GM23338 (cell line): ENCODE measurements around the gene PDE5A. TPM values are rescaled to one million over a fixed set of nuclear protein-coding genes. Genes with fewer than 3 reads are reported as not detected.

ENCODE experiments used
- ATAC-seq: fragments of 200-7000 bp; cut with Tn5 transposase; 3 replicates; pipeline ENCODE4 v1.9.1; 2020
- DNase-seq: peaks from one replicate; pipeline ENCODE4 v3.0.0-alpha.2; 2015; ENCODE audit warnings: low spot score
- H2AFZ ChIP-seq: fragments of 200-600 bp; sonication (generic); 2 replicates; pipeline ENCODE4 v1.8.0; 2016; ENCODE audit warnings: antibody characterized with exemption, mild to moderate bottlenecking, moderate library complexity
- H3F3A ChIP-seq: fragments of 200-600 bp; sonication (generic); replicated peaks from 2 replicates; pipeline ENCODE4 v1.8.0; 2017; ENCODE audit warnings: antibody characterized with exemption, mixed run types, low read depth
- H3K27ac ChIP-seq: fragments of 200-600 bp; sonication (generic); 2 replicates; pipeline ENCODE4 v1.6.1; 2016; ENCODE audit warnings: low read depth
- H3K27me3 ChIP-seq: fragments of 200-600 bp; sonication (generic); 2 replicates; pipeline ENCODE4 v1.8.0; 2016; ENCODE audit warnings: mild to moderate bottlenecking, mixed run types, moderate library complexity; ENCODE audit not compliant: insufficient read depth
- H3K36me3 ChIP-seq: fragments of 200-600 bp; sonication (generic); 2 replicates; pipeline ENCODE4 v1.8.0; 2016; ENCODE audit warnings: mild to moderate bottlenecking; ENCODE audit not compliant: insufficient read depth
- H3K4me1 ChIP-seq: fragments of 200-600 bp; sonication (generic); 2 replicates; pipeline ENCODE4 v1.8.0; 2016; ENCODE audit warnings: mild to moderate bottlenecking, moderate library complexity; ENCODE audit not compliant: insufficient read depth
- H3K4me2 ChIP-seq: fragments of 200-600 bp; sonication (generic); 2 replicates; pipeline ENCODE4 v1.7.1; 2017; ENCODE audit warnings: mixed run types
- H3K4me3 ChIP-seq: fragments of 200-600 bp; sonication (generic); 2 replicates; pipeline ENCODE4 v1.6.1; 2016; ENCODE audit warnings: mixed run types
- H3K79me2 ChIP-seq: fragments of 200-600 bp; sonication (generic); replicated peaks from 2 replicates; pipeline ENCODE4 v1.8.0; 2017; ENCODE audit warnings: mild to moderate bottlenecking; ENCODE audit not compliant: insufficient read depth
- H3K9me2 ChIP-seq: fragments of 200-600 bp; sonication (generic); 2 replicates; pipeline ENCODE4 v1.8.0; 2017; ENCODE audit not compliant: insufficient read depth
- H4K20me1 ChIP-seq: fragments of 200-600 bp; sonication (generic); replicated peaks from 2 replicates; pipeline ENCODE4 v1.8.0; 2017; ENCODE audit warnings: mild to moderate bottlenecking; ENCODE audit not compliant: insufficient read depth
- H3K27ac Mint-ChIP-seq: 2 replicates; pipeline ENCODE4 v1.8.0; 2020; ENCODE audit warnings: inconsistent platforms, mild to moderate bottlenecking, moderate library complexity, mixed read lengths
- H3K27me3 Mint-ChIP-seq: 3 replicates; pipeline ENCODE4 v1.8.0; 2022; ENCODE audit warnings: low read depth, mild to moderate bottlenecking, moderate library complexity, mixed read lengths, inconsistent platforms; ENCODE audit not compliant: insufficient read depth, poor library complexity
- H3K36me3 Mint-ChIP-seq: 3 replicates; pipeline ENCODE4 v1.8.0; 2021; ENCODE audit warnings: low read depth, mild to moderate bottlenecking, inconsistent platforms, moderate library complexity, mixed read lengths
- H3K4me1 Mint-ChIP-seq: 3 replicates; pipeline ENCODE4 v1.8.0; 2020; ENCODE audit warnings: mild to moderate bottlenecking, inconsistent platforms, mixed read lengths
- H3K4me3 Mint-ChIP-seq: 3 replicates; pipeline ENCODE4 v1.8.0; 2021; ENCODE audit warnings: moderate library complexity, mild to moderate bottlenecking, inconsistent platforms, mixed read lengths
- H3K9me3 Mint-ChIP-seq: 3 replicates; pipeline ENCODE4 v1.8.0; 2020; ENCODE audit warnings: moderate library complexity, mild to moderate bottlenecking, inconsistent platforms, mixed read lengths
- CREB1 ChIP-seq: fragments of 250-450 bp; sonication (Bioruptor Pico); IDR thresholded peaks from 2 replicates; pipeline ENCODE4 v1.5.0; 2020; ENCODE audit warnings: low read depth, mild to moderate bottlenecking, moderate library complexity
- EZH2 ChIP-seq: fragments of 200-600 bp; sonication (generic); IDR thresholded peaks from one replicate; pipeline ENCODE4 v1.8.0; 2017; ENCODE audit warnings: antibody characterized with exemption, mild to moderate bottlenecking, low read depth; ENCODE audit not compliant: unreplicated experiment
- NANOG ChIP-seq: IDR thresholded peaks from 2 replicates; pipeline ENCODE4 v1.6.1; 2016; ENCODE audit warnings: antibody characterized with exemption, borderline replicate concordance
- POLR2AphosphoS5 ChIP-seq: IDR thresholded peaks from 2 replicates; pipeline ENCODE4 v1.6.1; 2016; ENCODE audit warnings: antibody characterized with exemption, low read depth
- REST ChIP-seq: IDR thresholded peaks from one replicate; pipeline ENCODE4 v1.6.1; 2018; ENCODE audit warnings: antibody characterized with exemption; ENCODE audit not compliant: unreplicated experiment
- STAT1 ChIP-seq: IDR thresholded peaks from one replicate; pipeline ENCODE4 v1.6.1; 2016; ENCODE audit warnings: antibody characterized with exemption; ENCODE audit not compliant: unreplicated experiment
- ZNF114 ChIP-seq: fragments of 250-450 bp; sonication (Bioruptor Pico); IDR thresholded peaks from 2 replicates; pipeline ENCODE4 v1.5.0; 2020; ENCODE audit warnings: mild to moderate bottlenecking, moderate library complexity
- ZNF331 ChIP-seq: fragments of 250-450 bp; sonication (Bioruptor Pico); IDR thresholded peaks from 2 replicates; pipeline ENCODE4 v1.5.0; 2020; ENCODE audit warnings: low read depth, mild to moderate bottlenecking, moderate library complexity
- polyA plus RNA-seq: library from polyadenylated mRNA; unstranded; fragments of >200 nt; fragmentation: Nextera tagmentation; extraction: Ambion mirVana; gene quantifications from 2 replicates; pipeline ENCODE4 v1.2.1, GENCODE V29; 2016
- total RNA-seq: library from RNA; depleted of rRNA; stranded (reverse); fragments of >200 nt; shearing (Covaris generic); gene quantifications from 2 replicates; pipeline ENCODE4 v1.2.3, GENCODE V29; 2014

Gene PDE5A
- total and polyA plus RNA-seq, 2 experiments from 2014 or later = 15.0 to 22.6 TPM

DNA sequence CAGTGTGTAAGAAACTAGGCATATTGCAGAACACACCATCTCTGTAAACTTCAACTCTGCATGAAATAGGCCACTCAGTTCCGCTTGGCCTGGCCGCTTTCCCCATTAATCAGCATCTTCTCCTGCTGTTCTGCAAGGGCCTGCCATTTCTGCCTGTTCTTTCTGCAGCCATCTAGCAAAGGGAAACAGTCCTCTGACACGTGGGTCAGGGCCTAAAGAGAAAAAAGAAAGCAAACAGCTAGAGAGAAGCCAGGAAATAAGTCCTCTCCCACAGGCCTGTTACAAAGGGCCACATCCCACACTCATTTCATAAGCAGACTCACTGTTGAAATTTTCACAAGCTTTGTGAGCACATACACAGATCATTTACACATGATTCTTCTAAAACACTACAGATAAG is 130.1 kb downstream of the PDE5A start (continued):
- TF ChIP-seq REST = no peak

- peaks cover 19% of the 10 kb centered on the region; the same call in 1 of the 2 replicates for H3K36me3 ChIP-seq
- no peaks in the 10 kb centered on the region for H3K27me3 ChIP-seq
- DNase-seq (no peak), ATAC-seq (no peak)
- no peak overlapping the region for H3K4me3 ChIP-seq
- no peaks in the 10 kb centered on the region for H3K79me2 ChIP-seq
- Mint-ChIP-seq H3K27ac (no peak overlapping the region), H3K4me3 (no peak overlapping the region), H3K36me3 (peaks cover 22% of the 10 kb centered on the region; the same call in 2 of the 3 replicates), H3K4me1 (peaks cover 2% of the 10 kb centered on the region; the same call in 1 of the 3 replicates), H3K27me3 (no peaks in the 10 kb centered on the region), H3K9me3 (no peaks in the 10 kb centered on the region)
- H4K20me1 ChIP-seq = no peaks in the 10 kb centered on the region
- no peaks in the 10 kb centered on the region for H3F3A ChIP-seq
- H3K4me1 ChIP-seq = no peaks in the 10 kb centered on the region
- no peak overlapping the region for H2AFZ ChIP-seq
- H3K4me2 ChIP-seq = no peak overlapping the region
- TF ChIP-seq ZNF114 (CRISPR knock-in tag) (no peak), CREB1 (no peak), POLR2AphosphoS5 (no peak), REST (no peak), NANOG (no peak), EZH2 (no peak), ZNF331 (no peak), STAT1 (no peak)
- H3K9me2 ChIP-seq = no peaks in the 10 kb centered on the region
- no peak overlapping the region for H3K27ac ChIP-seq
These were observed 134.7 kb downstream of the PDE5A start for GRCh38 chr4:119493886-119494285.
